SK-N-SH (cell line): ENCODE data around the gene CEBPG. TPM values are rescaled to one million over a fixed set of nuclear protein-coding genes. Genes with fewer than 3 reads are reported as not detected.
A peak's percentile ranks its signal among the peaks of the same experiment; 100 is the strongest.

Source experiments
- CTCF ChIA-PET: fragments of 300-600, 350-600 bp; formaldehyde crosslinking; extraction: SDS; loops from one replicate; lab custom pipeline; 2021; lab: Yijun Ruan, JAX
- POLR2A ChIA-PET: fragments of 350-600 bp; sonication (Branson Sonifier 250); formaldehyde crosslinking; extraction: SDS; loops from one replicate; lab custom pipeline; 2020; ENCODE audit warnings: antibody characterized with exemption, inconsistent platforms; lab: Yijun Ruan, JAX
- DNase-seq: peaks from one replicate; pipeline ENCODE4 v3.0.0; 2012
- H2AFZ ChIP-seq: fragments of 200-600 bp; sonication (generic); 2 replicates; pipeline ENCODE4 v1.8.1; 2016; ENCODE audit warnings: antibody characterized with exemption, mild to moderate bottlenecking, low read depth
- H3F3A ChIP-seq: fragments of 200-600 bp; sonication (generic); replicated peaks from 2 replicates; pipeline ENCODE3; 2016; ENCODE audit warnings: antibody characterized with exemption, mild to moderate bottlenecking; ENCODE audit not compliant: insufficient read depth
- H3K27ac ChIP-seq, 2 experiments: fragments of 200-500 bp in 1 of 2; fragments of 200-600 bp in 1 of 2; sonication (Bioruptor generic) in 1 of 2; sonication (generic), shearing (Covaris generic) in 1 of 2; 2 replicates each; pipeline versions ENCODE4 v1.5.1 to v1.6.1; 2014 to 2016; ENCODE audit warnings: low read depth in 2 of 2, inconsistent platforms in 1 of 2, low read length in 1 of 2, mild to moderate bottlenecking in 1 of 2, mixed read lengths in 1 of 2
- H3K27me3 ChIP-seq: fragments of 200-600 bp; sonication (generic), shearing (Covaris generic); 2 replicates; pipeline ENCODE4 v1.6.1; 2016; ENCODE audit warnings: mixed run types; ENCODE audit not compliant: insufficient read depth
- H3K36me3 ChIP-seq, 2 experiments: fragments of 200-500 bp in 1 of 2; fragments of 200-600 bp in 1 of 2; sonication (Bioruptor generic) in 1 of 2; sonication (generic) in 1 of 2; replicated peaks in 1 of 2; 2 replicates each; pipeline versions ENCODE3 to v1.5.1; 2014 to 2016; ENCODE audit warnings: low read length in 1 of 2, mild to moderate bottlenecking in 1 of 2; ENCODE audit not compliant: insufficient read depth in 2 of 2, control insufficient read depth in 1 of 2
- H3K4me1 ChIP-seq, 2 experiments: fragments of 200-500 bp in 1 of 2; fragments of 200-600 bp in 1 of 2; sonication (Bioruptor generic) in 1 of 2; sonication (generic), shearing (Covaris generic) in 1 of 2; 2 replicates each; pipeline versions ENCODE4 v1.5.1 to v1.6.1; 2014 to 2016; ENCODE audit warnings: low read depth in 1 of 2, low read length in 1 of 2, mixed run types in 1 of 2; ENCODE audit not compliant: insufficient read depth in 2 of 2, control insufficient read depth in 1 of 2
- H3K4me2 ChIP-seq: fragments of 200-600 bp; sonication (generic), shearing (Covaris generic); 2 replicates; pipeline ENCODE4 v1.6.1; 2017; ENCODE audit warnings: mixed run types
- H3K4me3 ChIP-seq, 2 experiments: fragments of 200-500 bp in 1 of 2; fragments of 200-600 bp in 1 of 2; sonication (Bioruptor generic) in 1 of 2; sonication (generic), shearing (Covaris generic) in 1 of 2; 2 replicates each; pipeline versions ENCODE4 v1.5.1 to v1.8.1; 2014 to 2016; ENCODE audit warnings: low read depth in 2 of 2, inconsistent platforms in 1 of 2, low read length in 1 of 2, mild to moderate bottlenecking in 1 of 2, mixed read lengths in 1 of 2, moderate library complexity in 1 of 2
- H3K79me2 ChIP-seq: fragments of 200-600 bp; sonication (generic); 2 replicates; pipeline ENCODE4 v1.8.1; 2017; ENCODE audit warnings: mild to moderate bottlenecking; ENCODE audit not compliant: insufficient read depth
- H3K9ac ChIP-seq: fragments of 200-600 bp; sonication (generic); 2 replicates; pipeline ENCODE4 v1.6.1; 2017; ENCODE audit warnings: mixed run types
- H3K9me2 ChIP-seq: fragments of 200-600 bp; sonication (generic); 2 replicates; pipeline ENCODE4 v1.6.1; 2017; ENCODE audit warnings: mixed run types
- H3K9me3 ChIP-seq: fragments of 200-600 bp; sonication (generic); 2 replicates; pipeline ENCODE4 v1.6.1; 2017; ENCODE audit warnings: mixed run types, mild to moderate bottlenecking, moderate library complexity
- H4K20me1 ChIP-seq: fragments of 200-600 bp; sonication (generic); 2 replicates; pipeline ENCODE4 v1.6.1; 2017; ENCODE audit warnings: mild to moderate bottlenecking, mixed run types; ENCODE audit not compliant: insufficient read depth
- CHD2 ChIP-seq: fragments of 150-350 bp; IDR thresholded peaks from 2 replicates; pipeline ENCODE4 v1.6.1; 2018; ENCODE audit warnings: low read length; ENCODE audit not compliant: partially characterized antibody
- EP300 ChIP-seq, 2 experiments: IDR thresholded peaks; 2 replicates each; pipeline versions ENCODE4 v1.4.0 to v1.6.1; 2012; ENCODE audit warnings: borderline replicate concordance in 1 of 2, low read depth in 1 of 2, low read length in 1 of 2
- EZH2phosphoT487 ChIP-seq: fragments of 200-600 bp; sonication (generic); IDR thresholded peaks from 2 replicates; pipeline ENCODE4 v1.6.1; 2017; ENCODE audit warnings: low read depth, mixed run types, mild to moderate bottlenecking, antibody characterized with exemption, moderate library complexity, borderline replicate concordance
- FOSL2 ChIP-seq: IDR thresholded peaks from 2 replicates; pipeline ENCODE4 v1.4.0; 2012; ENCODE audit warnings: low read depth, mild to moderate bottlenecking, moderate library complexity, borderline replicate concordance
- FOXJ3 ChIP-seq: sonication (generic); formaldehyde crosslinking; IDR thresholded peaks from 2 replicates; pipeline ENCODE4 v1.5.1; 2020; ENCODE audit warnings: mild to moderate bottlenecking, missing genetic modification reagents
- GABPA ChIP-seq: IDR thresholded peaks from 2 replicates; pipeline ENCODE4 v1.4.0; 2012; ENCODE audit warnings: low read depth, mild to moderate bottlenecking
- JUND ChIP-seq: IDR thresholded peaks from 2 replicates; pipeline ENCODE4 v1.4.0; 2012
- MEF2A ChIP-seq: IDR thresholded peaks from 2 replicates; pipeline ENCODE4 v1.4.0; 2012; ENCODE audit warnings: low read depth, borderline replicate concordance
- MXI1 ChIP-seq: IDR thresholded peaks from 2 replicates; pipeline ENCODE4 v1.6.1; 2012; ENCODE audit warnings: mild to moderate bottlenecking, low read depth, low read length, improper control_type of control experiment
- NFIC ChIP-seq: IDR thresholded peaks from 2 replicates; pipeline ENCODE4 v1.4.0; 2012; ENCODE audit warnings: borderline replicate concordance
- POLR2AphosphoS5 ChIP-seq: IDR thresholded peaks from 2 replicates; pipeline ENCODE4 v1.6.1; 2012; ENCODE audit warnings: low read depth, low read length
- RFX5 ChIP-seq: IDR thresholded peaks from 2 replicates; pipeline ENCODE4 v1.6.1; 2012; ENCODE audit warnings: mild to moderate bottlenecking, improper control_type of control experiment, low read length
- TCF12 ChIP-seq: IDR thresholded peaks from 2 replicates; pipeline ENCODE4 v1.4.0; 2012
- WGBS: methylation state at CpG from one replicate; pipeline ENCODE4 v1.1.6; 2017; ENCODE audit warnings: low lambda C conversion rate; 5-methylcytosine and 5-hydroxymethylcytosine counted together
- polyA plus RNA-seq, 3 experiments: library from polyadenylated mRNA; depleted of rRNA; stranded (reverse); fragments of >200 nt; gene quantifications; 2 replicates each; pipeline ENCODE4 v1.2.3, GENCODE V29; 2012
- TF ChIP-seq, protein P1 (sequence below): IDR thresholded peaks from 2 replicates; pipeline ENCODE4 v1.4.0; 2012; ENCODE audit warnings: low read depth, borderline replicate concordance
- TF ChIP-seq, protein P2 (sequence below): IDR thresholded peaks from 2 replicates; pipeline ENCODE4 v1.4.0; 2012; ENCODE audit warnings: low read depth
- TF ChIP-seq, protein P3 (sequence below): fragments of 200-600 bp; sonication (generic); IDR thresholded peaks from 2 replicates; pipeline ENCODE4 v1.6.1; 2017; ENCODE audit warnings: antibody characterized with exemption, mild to moderate bottlenecking, moderate library complexity

The CEBPG gene
- polyA plus RNA-seq, 1 of the 3 experiments (the other 2 are of a cell fraction) = 9.1 TPM

DNA sequence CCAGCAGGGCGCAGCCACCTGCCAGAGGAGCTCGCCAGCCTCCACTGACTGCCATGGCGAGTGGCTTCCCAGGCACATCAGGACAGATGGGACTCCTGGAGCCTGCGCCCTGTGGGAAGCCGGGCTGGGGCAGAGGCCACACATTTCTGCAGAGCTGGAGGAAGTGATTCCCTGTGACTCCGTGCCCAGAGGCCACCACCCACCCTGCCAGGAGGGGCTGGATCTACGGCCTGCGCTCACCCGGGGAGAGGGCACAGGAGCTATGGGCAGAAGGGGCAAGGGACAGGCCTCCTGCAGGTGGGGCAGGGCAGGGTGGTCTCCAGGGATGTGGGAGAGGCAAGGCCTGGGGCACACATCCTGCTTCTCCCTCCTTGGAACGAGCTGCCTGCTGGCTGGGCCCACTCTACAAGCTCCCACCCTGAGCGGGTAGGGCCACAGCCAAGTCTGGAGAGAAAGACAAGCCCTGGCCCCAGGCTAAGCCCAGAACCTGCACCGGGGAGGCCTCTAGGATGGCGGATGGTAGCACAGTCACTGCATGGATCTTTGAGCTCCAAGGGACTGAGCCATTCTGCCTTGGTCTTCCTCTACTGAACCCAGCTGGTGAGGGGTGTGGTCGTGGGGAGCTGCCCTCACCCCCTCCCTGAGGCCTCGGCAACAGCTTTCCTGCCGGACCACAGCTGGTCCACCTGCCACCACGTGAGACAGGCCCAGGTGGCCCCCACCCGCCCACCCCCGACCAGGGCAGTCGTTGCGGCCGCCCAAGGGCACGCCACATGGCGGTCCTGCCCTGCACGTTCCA is 40.6 kb downstream of the CEBPG start:
- DNase-seq = peak; percentile 72
- Histone ChIP-seq H3K27me3 (no peaks in the 10 kb centered on the region), H3K4me1 (peaks cover 0 to 41% of the 10 kb centered on the region in 2 experiments; a peak in 1 of 4 replicates), H3K79me2 (no peaks in the 10 kb centered on the region), H3K27ac (peak overlapping the region in 1 of 2 experiments; percentile 47; a peak in 1 of 4 replicates), H3K9ac (no peak overlapping the region), H4K20me1 (no peaks in the 10 kb centered on the region), H3K4me3 (no peak overlapping the region), H3K36me3 (no peaks in the 10 kb centered on the region), H3K4me2 (no peak overlapping the region), H3K9me3 (no peaks in the 10 kb centered on the region), H3K9me2 (no peaks in the 10 kb centered on the region), H3F3A (no peaks in the 10 kb centered on the region), H2AFZ (no peak overlapping the region)
- POLR2A ChIA-PET = interaction anchor here (0.9 kb wide), 1 partner anchor 356 kb away, joined by 3 read pairs; no protein-coding TSS in a partner anchor
- 83% methylated on average over 14 of the region's 25 CpGs for WGBS
- TF ChIP-seq FOSL2 (no peak), RFX5 (no peak), JUND (no peak), EZH2phosphoT487 (no peak), CHD2 (no peak), MEF2A (no peak), MXI1 (no peak), EP300 (IDR thresholded peaks at IDR 0.05; ENCODE audit: borderline replicate concordance in 1 of 2, low read depth in 1 of 2, low read length in 1 of 2) (no peak), NFIC (no peak), GABPA (no peak), TCF12 (no peak), FOXJ3 (CRISPR knock-in tag) (no peak), POLR2AphosphoS5 (no peak)
- TF ChIP-seq, protein P1, sequence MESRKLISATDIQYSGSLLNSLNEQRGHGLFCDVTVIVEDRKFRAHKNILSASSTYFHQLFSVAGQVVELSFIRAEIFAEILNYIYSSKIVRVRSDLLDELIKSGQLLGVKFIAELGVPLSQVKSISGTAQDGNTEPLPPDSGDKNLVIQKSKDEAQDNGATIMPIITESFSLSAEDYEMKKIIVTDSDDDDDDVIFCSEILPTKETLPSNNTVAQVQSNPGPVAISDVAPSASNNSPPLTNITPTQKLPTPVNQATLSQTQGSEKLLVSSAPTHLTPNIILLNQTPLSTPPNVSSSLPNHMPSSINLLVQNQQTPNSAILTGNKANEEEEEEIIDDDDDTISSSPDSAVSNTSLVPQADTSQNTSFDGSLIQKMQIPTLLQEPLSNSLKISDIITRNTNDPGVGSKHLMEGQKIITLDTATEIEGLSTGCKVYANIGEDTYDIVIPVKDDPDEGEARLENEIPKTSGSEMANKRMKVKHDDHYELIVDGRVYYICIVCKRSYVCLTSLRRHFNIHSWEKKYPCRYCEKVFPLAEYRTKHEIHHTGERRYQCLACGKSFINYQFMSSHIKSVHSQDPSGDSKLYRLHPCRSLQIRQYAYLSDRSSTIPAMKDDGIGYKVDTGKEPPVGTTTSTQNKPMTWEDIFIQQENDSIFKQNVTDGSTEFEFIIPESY = no peak
- TF ChIP-seq, protein P2, sequence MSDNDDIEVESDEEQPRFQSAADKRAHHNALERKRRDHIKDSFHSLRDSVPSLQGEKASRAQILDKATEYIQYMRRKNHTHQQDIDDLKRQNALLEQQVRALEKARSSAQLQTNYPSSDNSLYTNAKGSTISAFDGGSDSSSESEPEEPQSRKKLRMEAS = no peak
- TF ChIP-seq, protein P3, sequence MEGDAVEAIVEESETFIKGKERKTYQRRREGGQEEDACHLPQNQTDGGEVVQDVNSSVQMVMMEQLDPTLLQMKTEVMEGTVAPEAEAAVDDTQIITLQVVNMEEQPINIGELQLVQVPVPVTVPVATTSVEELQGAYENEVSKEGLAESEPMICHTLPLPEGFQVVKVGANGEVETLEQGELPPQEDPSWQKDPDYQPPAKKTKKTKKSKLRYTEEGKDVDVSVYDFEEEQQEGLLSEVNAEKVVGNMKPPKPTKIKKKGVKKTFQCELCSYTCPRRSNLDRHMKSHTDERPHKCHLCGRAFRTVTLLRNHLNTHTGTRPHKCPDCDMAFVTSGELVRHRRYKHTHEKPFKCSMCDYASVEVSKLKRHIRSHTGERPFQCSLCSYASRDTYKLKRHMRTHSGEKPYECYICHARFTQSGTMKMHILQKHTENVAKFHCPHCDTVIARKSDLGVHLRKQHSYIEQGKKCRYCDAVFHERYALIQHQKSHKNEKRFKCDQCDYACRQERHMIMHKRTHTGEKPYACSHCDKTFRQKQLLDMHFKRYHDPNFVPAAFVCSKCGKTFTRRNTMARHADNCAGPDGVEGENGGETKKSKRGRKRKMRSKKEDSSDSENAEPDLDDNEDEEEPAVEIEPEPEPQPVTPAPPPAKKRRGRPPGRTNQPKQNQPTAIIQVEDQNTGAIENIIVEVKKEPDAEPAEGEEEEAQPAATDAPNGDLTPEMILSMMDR = no peak
- CTCF ChIA-PET = interaction anchor here (0.5 to 10.9 kb wide), 16 partner anchors 7 to 732 kb away, joined by 3 to 155 read pairs (median 4); no protein-coding TSS in a partner anchor
